A172 (cell line): ENCODE measurements around the gene MSH2. TPM values are rescaled to one million over a fixed set of nuclear protein-coding genes. Genes with fewer than 3 reads are reported as not detected.

Experiments used
- total RNA-seq: library from RNA; depleted of rRNA; stranded (reverse); fragments of >200 nt; shearing (Covaris generic); gene quantifications from 2 replicates; pipeline ENCODE4 v1.2.3, GENCODE V29; 2014; rRNA removed

The MSH2 gene
- total RNA-seq, 1 experiment from 2014 or later: 115 TPM

Other genes starting within 250 kb of the MSH2 start
- 0.62 and 4.4 TPM in 2 replicates for gene STPG4, start 247.8 kb upstream of the MSH2 start, total RNA-seq
- 2,430 and 2,432 TPM in 2 replicates for gene CALM2, start 226.6 kb upstream of the MSH2 start, total RNA-seq
- gene EPCAM, start 33.8 kb upstream of the MSH2 start, total RNA-seq: 0.77 and 1.5 TPM in 2 replicates
- not detected in 2 replicates for gene KCNK12, start 167.8 kb downstream of the MSH2 start, total RNA-seq